Activated CD4-positive, alpha-beta memory T cell treated with anti-CD3 and anti-CD28 coated beads for 36 hours (primary cell): ENCODE results near the gene FECH. TPM values are rescaled to one million over a fixed set of nuclear protein-coding genes. Genes with fewer than 3 reads are reported as not detected.

Source experiments
- CTCF ChIA-PET: fragments of 350-600 bp; sonication (Branson Sonifier 250); formaldehyde crosslinking; loops from one replicate; lab custom pipeline; 2021; ENCODE audit warnings: antibody characterized with exemption, inconsistent platforms; lab: Charles Lee
- POLR2A ChIA-PET: fragments of 350-600 bp; sonication (Branson Sonifier 250); formaldehyde crosslinking; loops from one replicate; lab custom pipeline; 2021; ENCODE audit warnings: antibody characterized with exemption; lab: Charles Lee
- DNase-seq: peaks from one replicate; pipeline ENCODE4 v3.0.0-alpha.2; 2020
- H3K27ac Mint-ChIP-seq: one replicate; pipeline ENCODE4 v1.8.0; 2021; ENCODE audit warnings: mixed read lengths
- H3K27me3 Mint-ChIP-seq: one replicate; pipeline ENCODE4 v1.8.0; 2021; ENCODE audit warnings: mixed read lengths
- H3K36me3 Mint-ChIP-seq: one replicate; pipeline ENCODE4 v1.8.0; 2021; ENCODE audit warnings: mixed read lengths
- H3K4me1 Mint-ChIP-seq: one replicate; pipeline ENCODE4 v1.8.0; 2021; ENCODE audit warnings: low read depth, mixed read lengths
- H3K4me3 Mint-ChIP-seq: one replicate; pipeline ENCODE4 v1.8.0; 2021; ENCODE audit warnings: mild to moderate bottlenecking, mixed read lengths
- H3K9me3 Mint-ChIP-seq: one replicate; pipeline ENCODE4 v1.8.0; 2021; ENCODE audit warnings: mixed read lengths
- intact Hi-C: fragments of 100-400 bp; cut with micrococcal nuclease; formaldehyde crosslinking; loops from one replicate; pipeline ENCODE4 v1.15.1; 2023
- total RNA-seq, 2 experiments: library from RNA; stranded (reverse); gene quantifications; one replicate each; pipeline ENCODE4 v1.2.3, GENCODE V29; 2021

Gene FECH
- total RNA-seq, 2 experiments from 2014 or later = 17.5 to 20.2 TPM

DNA sequence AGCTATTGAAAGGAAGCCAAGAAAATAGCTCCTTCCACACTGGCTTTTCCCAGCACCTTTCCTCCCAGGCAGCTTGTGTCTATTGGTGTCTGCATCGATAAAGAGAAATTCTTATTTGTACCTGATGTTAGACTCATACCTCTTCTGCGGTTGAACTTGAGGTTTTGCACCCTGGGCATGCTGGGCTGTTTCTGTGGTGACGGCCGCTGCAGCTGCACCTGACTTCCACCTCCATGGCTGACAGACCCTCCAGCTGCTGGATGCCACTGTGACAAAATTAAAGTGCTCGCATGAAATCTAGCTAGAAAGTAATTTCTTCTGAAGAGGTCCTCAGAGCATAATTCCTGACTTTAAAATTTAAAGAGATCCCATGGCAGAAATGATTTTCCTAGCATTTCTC is 6.6 kb downstream of the FECH start:
- no peak for DNase-seq
- Mint-ChIP-seq H3K27ac (no peak overlapping the region), H3K27me3 (no peaks in the 10 kb centered on the region), H3K4me1 (peaks cover 3% of the 10 kb centered on the region), H3K9me3 (no peaks in the 10 kb centered on the region), H3K4me3 (no peak overlapping the region), H3K36me3 (peaks cover 28% of the 10 kb centered on the region)
- intact Hi-C loops = no loop called here
- ChIA-PET POLR2A (no interaction called here), CTCF (no interaction called here)

- ChIA-PET POLR2A (no interaction called here), CTCF (interaction anchor here (0.9 kb wide), 1 partner anchor 14 kb away, joined by 3 read pairs; no protein-coding TSS in a partner anchor)
- H3K4me1 Mint-ChIP-seq = no peaks in the 10 kb centered on the region
- H3K27ac Mint-ChIP-seq = no peak overlapping the region
- H3K36me3 Mint-ChIP-seq = peaks cover 32% of the 10 kb centered on the region
- H3K27me3 Mint-ChIP-seq = no peaks in the 10 kb centered on the region
- intact Hi-C loops = no loop called here
- no peak overlapping the region for H3K4me3 Mint-ChIP-seq
- no peaks in the 10 kb centered on the region for H3K9me3 Mint-ChIP-seq
- DNase-seq = no peak
Observed at GRCh38 chr18:57576316-57576715, 10.2 kb downstream of the FECH start.

DNA sequence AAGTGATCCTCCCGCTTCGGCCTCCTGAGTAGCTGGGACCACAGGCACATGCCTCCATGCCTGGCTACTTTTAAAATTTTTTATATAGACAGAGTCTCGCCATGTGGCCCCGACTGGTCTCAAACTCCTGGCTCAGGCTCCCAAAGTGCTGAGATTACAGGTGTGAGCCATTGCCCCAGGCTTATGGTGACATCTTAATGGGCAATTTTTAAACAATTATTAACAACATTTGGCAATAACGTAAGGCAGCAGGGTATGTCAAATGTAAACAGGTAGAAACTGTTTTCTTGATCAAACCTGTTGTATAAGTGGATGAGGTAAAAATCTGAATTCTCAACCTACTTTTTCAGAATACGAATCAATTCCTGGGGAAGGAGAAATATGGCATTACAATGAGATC is 11.0 kb downstream of the FECH start:
- ChIA-PET CTCF (interaction anchor here (1.2 kb wide), 1 partner anchor 13 kb away, joined by 3 read pairs; no protein-coding TSS in a partner anchor), POLR2A (no interaction called here)
- intact Hi-C loops = no loop called here
- H3K4me3 Mint-ChIP-seq = no peak overlapping the region
- H3K4me1 Mint-ChIP-seq = no peaks in the 10 kb centered on the region
- peaks cover 32% of the 10 kb centered on the region for H3K36me3 Mint-ChIP-seq
- H3K27me3 Mint-ChIP-seq = no peaks in the 10 kb centered on the region
- H3K9me3 Mint-ChIP-seq = no peaks in the 10 kb centered on the region
- H3K27ac Mint-ChIP-seq = no peak overlapping the region
- DNase-seq = no peak

DNA sequence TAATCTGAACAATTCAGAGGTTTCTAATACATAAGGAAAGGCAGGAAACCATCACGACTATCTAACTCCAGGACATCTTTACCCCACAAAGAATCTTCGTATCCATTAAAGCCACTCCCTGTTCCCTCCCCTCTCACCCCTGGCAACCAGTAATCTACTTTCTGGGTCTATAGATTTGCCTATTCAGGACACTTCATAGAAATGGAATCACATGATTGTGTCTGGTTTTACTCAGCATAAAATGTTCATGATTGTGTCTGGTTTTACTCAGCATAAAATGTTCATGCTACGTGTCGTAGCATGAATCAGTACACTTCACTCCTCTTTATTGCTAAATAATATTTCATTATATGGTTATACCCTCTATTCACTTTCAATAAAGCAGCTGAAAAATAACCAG is 11.6 kb downstream of the FECH start:
- CTCF ChIA-PET = interaction anchor here (1.2 kb wide), 1 partner anchor 13 kb away, joined by 3 read pairs; no protein-coding TSS in a partner anchor
- Mint-ChIP-seq H3K4me3 (no peak overlapping the region), H3K9me3 (no peaks in the 10 kb centered on the region), H3K27ac (no peak overlapping the region), H3K4me1 (no peaks in the 10 kb centered on the region), H3K27me3 (no peaks in the 10 kb centered on the region), H3K36me3 (peaks cover 32% of the 10 kb centered on the region)
- intact Hi-C loops = no loop called here
- no peak for DNase-seq
- POLR2A ChIA-PET = no interaction called here

GRCh38 chr18:57570162-57570561 is 16.3 kb downstream of the FECH start:
- intact Hi-C loops = no loop called here
- H3K27ac Mint-ChIP-seq = no peak overlapping the region

GRCh38 chr18:57569133-57569532 is 17.4 kb downstream of the FECH start:
- H3K4me3 Mint-ChIP-seq = no peak overlapping the region
- peaks cover 25% of the 10 kb centered on the region for H3K36me3 Mint-ChIP-seq
- no peaks in the 10 kb centered on the region for H3K9me3 Mint-ChIP-seq
- no peak for DNase-seq
- CTCF ChIA-PET = no interaction called here
- POLR2A ChIA-PET = no interaction called here
- no peaks in the 10 kb centered on the region for H3K27me3 Mint-ChIP-seq
- intact Hi-C loops = no loop called here
- H3K4me1 Mint-ChIP-seq = no peaks in the 10 kb centered on the region
- H3K27ac Mint-ChIP-seq = no peak overlapping the region

More at GRCh38 chr18:57570162-57570561, 16.3 kb downstream of the FECH start:
- DNase-seq = no peak
- Mint-ChIP-seq H3K9me3 (no peaks in the 10 kb centered on the region), H3K4me3 (no peak overlapping the region), H3K4me1 (no peaks in the 10 kb centered on the region), H3K36me3 (peaks cover 27% of the 10 kb centered on the region), H3K27me3 (no peaks in the 10 kb centered on the region)
- POLR2A ChIA-PET = interaction anchor here (0.5 kb wide), 1 partner anchor 734 kb away, joined by 5 read pairs; no protein-coding TSS in a partner anchor
- CTCF ChIA-PET = interaction anchor here (0.7 to 1.9 kb wide), 3 partner anchors 8 to 861 kb away, joined by 3 to 7 read pairs (median 7); no protein-coding TSS in a partner anchor

DNA sequence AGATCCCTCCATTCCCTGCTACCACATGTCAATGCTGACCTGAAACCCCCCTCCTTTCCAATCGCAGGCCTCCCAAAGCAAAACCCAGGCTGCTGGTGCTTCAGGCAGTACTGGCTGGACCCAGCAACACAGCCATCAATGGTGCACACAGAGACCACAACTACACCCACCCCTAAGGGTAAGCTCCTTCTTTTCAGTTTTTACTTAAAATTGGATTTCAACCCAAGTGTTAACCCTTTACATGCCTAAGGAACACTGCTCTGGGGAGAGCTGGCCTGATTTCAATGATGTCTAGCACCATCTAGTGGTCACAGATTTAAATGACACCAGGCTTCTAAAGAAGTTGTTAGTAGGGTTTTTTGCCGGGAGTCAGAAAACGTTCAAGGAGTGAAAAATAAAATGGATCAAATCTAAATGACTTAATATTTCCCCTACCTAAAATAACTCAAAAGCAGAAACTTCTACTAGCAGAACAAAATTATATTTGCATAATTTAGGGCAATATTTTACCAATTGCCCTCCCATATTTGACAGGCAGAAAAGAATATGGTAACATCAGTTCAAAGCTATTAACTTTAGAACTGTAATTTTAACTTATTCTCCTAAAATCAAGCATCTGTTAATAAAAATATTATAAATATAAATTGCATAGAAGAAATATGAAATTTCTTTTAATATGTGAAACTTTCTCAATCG is 24.6 kb downstream of the FECH start:
- POLR2A ChIA-PET = interaction anchor here (1.0 kb wide), 1 partner anchor 69 kb away, joined by 4 read pairs; no protein-coding TSS in a partner anchor
- no peaks in the 10 kb centered on the region for H3K9me3 Mint-ChIP-seq
- DNase-seq = peak; percentile 8
- no peak overlapping the region for H3K4me3 Mint-ChIP-seq
- intact Hi-C loops = loop anchor here (1.0 to 5.0 kb wide), 3 partner anchors 125 to 814 kb away; partner anchors contain the start of gene ONECUT2
- H3K27me3 Mint-ChIP-seq = no peaks in the 10 kb centered on the region
- CTCF ChIA-PET = interaction anchor here (0.6 to 3.2 kb wide), 17 partner anchors 9 to 861 kb away, joined by 3 to 18 read pairs (median 4); no protein-coding TSS in a partner anchor
- peaks cover 13% of the 10 kb centered on the region for H3K36me3 Mint-ChIP-seq
- no peak overlapping the region for H3K27ac Mint-ChIP-seq
- no peaks in the 10 kb centered on the region for H3K4me1 Mint-ChIP-seq

DNA sequence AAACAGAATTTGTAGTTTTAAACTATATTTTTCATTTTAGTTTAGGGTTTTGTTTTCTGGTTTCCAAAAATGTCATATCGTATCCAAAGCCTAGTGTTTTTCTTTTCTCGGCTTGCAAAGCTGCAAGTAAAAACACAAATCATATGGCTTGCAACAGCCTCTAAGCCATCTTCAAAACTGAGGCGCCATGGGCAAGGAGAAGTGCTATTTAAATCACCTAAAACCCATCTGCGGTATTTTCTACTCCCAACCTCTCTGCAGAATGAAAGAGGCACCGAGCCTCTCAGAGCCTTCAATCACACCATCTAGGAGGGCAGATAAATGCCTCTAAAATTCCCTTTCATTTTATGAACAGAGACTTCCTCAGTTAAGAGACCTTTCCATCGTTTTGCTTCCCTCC is 25.2 kb downstream of the FECH start:
- no peaks in the 10 kb centered on the region for H3K4me1 Mint-ChIP-seq
- no peaks in the 10 kb centered on the region for H3K27me3 Mint-ChIP-seq
- CTCF ChIA-PET = interaction anchor here (0.6 to 3.2 kb wide), 10 partner anchors 8 to 859 kb away, joined by 3 to 18 read pairs (median 5); no protein-coding TSS in a partner anchor
- H3K36me3 Mint-ChIP-seq = peaks cover 11% of the 10 kb centered on the region
- POLR2A ChIA-PET = interaction anchor here (1.0 kb wide), 1 partner anchor 69 kb away, joined by 4 read pairs; no protein-coding TSS in a partner anchor
- H3K4me3 Mint-ChIP-seq = no peak overlapping the region
- H3K9me3 Mint-ChIP-seq = no peaks in the 10 kb centered on the region
- DNase-seq = no peak
- intact Hi-C loops = loop anchor here (5.0 kb wide), 1 partner anchor 124 kb away; the partner anchor contains the start of gene ONECUT2
- H3K27ac Mint-ChIP-seq = no peak overlapping the region

GRCh38 chr18:57559314-57559713 is 27.2 kb downstream of the FECH start:
- Mint-ChIP-seq H3K36me3 (peaks cover 9% of the 10 kb centered on the region), H3K9me3 (no peaks in the 10 kb centered on the region), H3K27me3 (no peaks in the 10 kb centered on the region), H3K4me1 (no peaks in the 10 kb centered on the region), H3K27ac (no peak overlapping the region), H3K4me3 (no peak overlapping the region)
- DNase-seq = no peak
- ChIA-PET POLR2A (no interaction called here), CTCF (interaction anchor here (0.7 to 1.7 kb wide), 3 partner anchors 691 to 970 kb away, joined by 3 to 4 read pairs (median 3); no protein-coding TSS in a partner anchor)
- intact Hi-C loops = loop anchor here (5.0 kb wide), 1 partner anchor 692 kb away; no protein-coding TSS in a partner anchor

- CTCF ChIA-PET = no interaction called here
Observed at GRCh38 chr18:57555134-57555533, 31.4 kb downstream of the FECH start.

DNA sequence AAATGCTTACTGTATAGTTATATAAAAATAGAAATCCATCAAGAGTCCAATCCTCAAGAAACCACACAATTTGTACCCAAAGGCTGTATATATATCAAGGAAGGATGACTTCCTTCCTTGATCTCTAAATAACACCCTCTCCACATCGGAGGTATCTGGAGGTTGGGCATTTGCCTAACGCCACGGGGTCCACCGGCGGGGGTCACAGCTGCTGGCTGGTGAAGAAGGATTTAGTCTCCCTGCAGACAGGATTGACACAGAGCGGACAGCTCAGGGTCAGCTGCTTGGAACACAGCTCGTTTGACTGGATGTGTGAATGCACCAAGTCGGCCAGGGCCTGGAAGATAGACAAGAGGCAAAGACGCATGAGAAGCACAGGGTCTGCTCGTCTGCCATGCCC is 36.0 kb downstream of the FECH start:
- Mint-ChIP-seq H3K4me1 (peaks cover under 1% of the 10 kb centered on the region), H3K27me3 (no peaks in the 10 kb centered on the region), H3K27ac (no peak overlapping the region), H3K4me3 (no peak overlapping the region), H3K36me3 (peaks cover 20% of the 10 kb centered on the region), H3K9me3 (no peaks in the 10 kb centered on the region)
- CTCF ChIA-PET = interaction anchor here (0.6 kb wide), 1 partner anchor 11 kb away, joined by 3 read pairs; no protein-coding TSS in a partner anchor
- intact Hi-C loops = no loop called here
- DNase-seq = no peak
- POLR2A ChIA-PET = no interaction called here

More at GRCh38 chr18:57555134-57555533, 31.4 kb downstream of the FECH start:
- Mint-ChIP-seq H3K36me3 (peaks cover 20% of the 10 kb centered on the region), H3K4me3 (no peak overlapping the region), H3K9me3 (no peaks in the 10 kb centered on the region), H3K27me3 (no peaks in the 10 kb centered on the region), H3K27ac (no peak overlapping the region), H3K4me1 (no peaks in the 10 kb centered on the region)
- DNase-seq = no peak
- intact Hi-C loops = loop anchor here (5.0 kb wide), 1 partner anchor 688 kb away; no protein-coding TSS in a partner anchor
- POLR2A ChIA-PET = no interaction called here

DNA sequence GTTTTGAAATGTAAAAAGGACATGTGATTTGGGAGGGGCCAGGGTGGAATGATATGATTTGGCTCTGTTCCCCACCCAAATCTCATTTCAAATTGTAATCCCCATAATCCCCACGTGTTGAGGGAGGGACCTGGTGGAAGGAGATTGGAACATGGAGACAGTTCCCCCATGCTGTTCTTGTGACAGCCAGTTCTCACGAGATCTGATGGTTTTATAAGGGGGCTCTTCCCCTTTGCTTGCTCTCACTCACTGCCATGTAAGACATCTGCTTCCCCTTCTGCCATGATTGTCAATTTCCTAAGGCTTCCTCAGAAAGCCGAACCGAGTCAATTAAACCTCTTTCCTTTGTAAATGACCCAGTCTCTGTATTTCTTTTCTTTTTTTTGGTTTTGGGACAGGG is 39.2 kb downstream of the FECH start:
- H3K27ac Mint-ChIP-seq = no peak overlapping the region
- ChIA-PET CTCF (no interaction called here), POLR2A (no interaction called here)
- intact Hi-C loops = no loop called here
- no peaks in the 10 kb centered on the region for H3K27me3 Mint-ChIP-seq
- DNase-seq = no peak
- H3K4me3 Mint-ChIP-seq = no peak overlapping the region
- peaks cover 11% of the 10 kb centered on the region for H3K36me3 Mint-ChIP-seq
- no peaks in the 10 kb centered on the region for H3K9me3 Mint-ChIP-seq
- H3K4me1 Mint-ChIP-seq = peaks cover 7% of the 10 kb centered on the region
